GM12875 (cell line): Measurements from ENCODE around the gene DHRS12.

Experiments
- H3K4me3 ChIP-seq: one replicate; pipeline ENCODE4 v1.5.1; 2011; ENCODE audit warnings: low read depth, low read length, control low read depth
- TF ChIP-seq, protein P1 (sequence below): IDR thresholded peaks from 2 replicates; pipeline ENCODE4 v1.5.1; 2011; ENCODE audit warnings: low read depth, mild to moderate bottlenecking, control low read depth, inconsistent platforms, low read length, moderate library complexity, borderline replicate concordance; ENCODE audit not compliant: insufficient read depth

DHRS12 gene

GRCh38 chr13:51816604-51817249, 12.8 kb upstream of the DHRS12 start:
- H3K4me3 ChIP-seq = no peak overlapping the region
- TF ChIP-seq, protein P1, sequence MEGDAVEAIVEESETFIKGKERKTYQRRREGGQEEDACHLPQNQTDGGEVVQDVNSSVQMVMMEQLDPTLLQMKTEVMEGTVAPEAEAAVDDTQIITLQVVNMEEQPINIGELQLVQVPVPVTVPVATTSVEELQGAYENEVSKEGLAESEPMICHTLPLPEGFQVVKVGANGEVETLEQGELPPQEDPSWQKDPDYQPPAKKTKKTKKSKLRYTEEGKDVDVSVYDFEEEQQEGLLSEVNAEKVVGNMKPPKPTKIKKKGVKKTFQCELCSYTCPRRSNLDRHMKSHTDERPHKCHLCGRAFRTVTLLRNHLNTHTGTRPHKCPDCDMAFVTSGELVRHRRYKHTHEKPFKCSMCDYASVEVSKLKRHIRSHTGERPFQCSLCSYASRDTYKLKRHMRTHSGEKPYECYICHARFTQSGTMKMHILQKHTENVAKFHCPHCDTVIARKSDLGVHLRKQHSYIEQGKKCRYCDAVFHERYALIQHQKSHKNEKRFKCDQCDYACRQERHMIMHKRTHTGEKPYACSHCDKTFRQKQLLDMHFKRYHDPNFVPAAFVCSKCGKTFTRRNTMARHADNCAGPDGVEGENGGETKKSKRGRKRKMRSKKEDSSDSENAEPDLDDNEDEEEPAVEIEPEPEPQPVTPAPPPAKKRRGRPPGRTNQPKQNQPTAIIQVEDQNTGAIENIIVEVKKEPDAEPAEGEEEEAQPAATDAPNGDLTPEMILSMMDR = no peak

DNA sequence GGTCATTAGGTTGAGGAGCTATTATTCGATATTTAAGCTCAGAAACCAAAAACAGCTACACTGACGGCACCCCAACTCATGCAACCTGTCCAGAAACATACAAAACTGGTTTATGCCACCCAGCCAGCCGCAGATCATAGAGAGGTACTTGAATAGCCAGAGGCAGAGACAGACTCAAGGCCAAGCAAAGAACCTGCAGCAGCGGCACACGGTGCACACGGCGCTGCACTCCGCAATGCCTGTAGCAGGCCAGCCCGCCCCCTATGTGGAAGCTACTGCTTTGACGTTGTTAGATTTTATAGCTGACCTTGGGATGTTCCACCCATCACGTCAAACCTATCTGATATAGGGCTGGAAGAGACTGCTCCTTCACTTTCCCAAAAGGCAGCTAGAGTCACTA, 11.9 kb upstream of the DHRS12 start:
- TF ChIP-seq, protein P1 = no peak

GRCh38 chr13:51814825-51815650, 11.1 kb upstream of the DHRS12 start:
- H3K4me3 ChIP-seq = no peak overlapping the region
- TF ChIP-seq, protein P1 = peak; percentile 82

More for the DNA sequence above, 11.9 kb upstream of the DHRS12 start:
- no peak overlapping the region for H3K4me3 ChIP-seq

DNA sequence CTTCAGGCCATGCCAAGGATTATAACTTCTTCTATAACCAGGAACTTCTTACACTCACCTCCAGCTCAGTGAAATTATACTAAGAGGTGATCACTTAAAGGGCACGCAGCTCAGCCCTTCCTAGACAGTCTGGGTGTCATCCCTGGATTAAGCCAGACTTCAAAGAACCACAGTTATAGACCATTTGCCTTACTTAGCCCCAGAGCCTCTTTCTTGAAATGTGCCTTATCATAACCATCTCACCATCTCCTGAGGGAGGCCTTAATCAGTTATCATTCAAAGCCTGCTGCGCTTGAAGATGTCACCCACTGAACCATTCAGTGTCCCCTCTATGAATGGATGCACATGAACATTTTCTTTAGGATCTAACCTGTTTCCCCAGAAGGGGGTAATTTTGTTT, 10.1 kb upstream of the DHRS12 start:
- TF ChIP-seq, protein P1 = no peak
- H3K4me3 ChIP-seq = no peak overlapping the region

DNA sequence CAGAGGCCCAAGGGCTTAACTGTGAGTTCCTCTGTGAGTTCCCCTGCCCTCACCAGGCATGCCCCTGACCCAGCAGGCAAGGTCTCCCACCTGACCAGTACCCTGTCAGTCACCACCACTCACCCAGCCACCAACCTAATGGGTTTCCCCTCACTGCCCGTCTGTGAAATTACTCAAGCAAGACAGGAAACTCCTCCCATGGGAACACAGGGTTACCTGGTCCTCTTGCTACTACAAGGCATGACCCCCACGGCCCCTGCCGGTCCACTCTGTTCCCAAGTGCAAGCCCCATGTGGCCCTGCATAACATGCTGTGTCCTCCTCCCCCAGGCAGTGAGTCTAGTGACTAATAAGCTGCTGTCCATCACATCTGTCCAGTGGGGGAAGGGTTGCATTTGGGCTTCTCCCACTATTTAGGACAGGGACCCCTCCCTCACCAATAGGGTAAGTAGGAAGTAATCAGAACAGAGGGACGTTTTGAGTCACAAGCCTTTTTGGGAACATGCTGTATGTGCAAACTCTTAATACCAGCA, 8.0 kb upstream of the DHRS12 start:
- TF ChIP-seq, protein P1 = no peak
- H3K4me3 ChIP-seq = no peak overlapping the region

DNA sequence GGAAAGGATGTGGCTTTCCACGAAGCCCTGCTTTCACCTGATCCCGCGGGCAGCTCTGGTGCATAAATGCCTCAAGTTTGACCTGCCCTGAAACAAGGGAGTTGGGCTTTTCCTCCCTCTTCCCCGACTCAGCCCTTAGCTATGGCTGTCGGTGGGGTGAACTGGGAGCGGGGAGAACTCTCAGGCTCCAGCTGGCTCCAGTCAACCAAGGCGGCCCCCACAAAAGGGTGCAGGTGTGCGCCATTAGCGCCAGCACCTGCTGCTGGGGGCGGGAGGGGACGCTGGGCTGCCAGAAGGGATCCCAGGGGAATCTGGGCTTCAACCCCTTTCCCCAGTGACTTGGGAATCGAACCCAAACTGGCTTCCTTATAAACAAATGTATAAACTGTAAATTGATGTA, 7.1 kb upstream of the DHRS12 start:
- H3K4me3 ChIP-seq = no peak overlapping the region
- TF ChIP-seq, protein P1 = no peak
